Subcutaneous adipose tissue (tissue), 4 donors: Measurements from ENCODE around the gene CNTNAP2. TPM values are rescaled to one million over a fixed set of nuclear protein-coding genes. Genes with fewer than 3 reads are reported as not detected.

Source experiments
- CTCF ChIP-seq: fragments of 450-650 bp; IDR thresholded peaks from one replicate; pipeline ENCODE4 v1.5.1; 2016; ENCODE audit warnings: low read depth, mild to moderate bottlenecking, control low read depth, antibody characterized with exemption, moderate library complexity
- total RNA-seq, 4 donors: library from RNA; depleted of rRNA; stranded (reverse); fragments of >200 nt; gene quantifications; one replicate each; pipeline ENCODE4 v1.1.0, GENCODE V29; 2016

The CNTNAP2 gene
- total RNA-seq, 4 donors from 2014 or later: not detected

GRCh38 chr7:146123715-146124114 is 7.1 kb downstream of the CNTNAP2 start:
- TF ChIP-seq CTCF: no peak

GRCh38 chr7:146126767-146127509 is 10.3 kb downstream of the CNTNAP2 start:
- no peak for TF ChIP-seq CTCF

- no peak for TF ChIP-seq CTCF
These were observed 12.7 kb downstream of the CNTNAP2 start for GRCh38 chr7:146129296-146129695.

GRCh38 chr7:146129997-146130396 is 13.4 kb downstream of the CNTNAP2 start:
- no peak for TF ChIP-seq CTCF

GRCh38 chr7:146131701-146132100 is 15.1 kb downstream of the CNTNAP2 start:
- TF ChIP-seq CTCF: no peak

GRCh38 chr7:146136357-146136875 is 19.8 kb downstream of the CNTNAP2 start:
- TF ChIP-seq CTCF: no peak

GRCh38 chr7:146138926-146139325 is 22.3 kb downstream of the CNTNAP2 start:
- no peak for TF ChIP-seq CTCF
